Measurements from ENCODE around the gene SYT8. TPM values are rescaled to one million over a fixed set of nuclear protein-coding genes. Genes with fewer than 3 reads are reported as not detected.

Gene SYT8
- total and polyA plus RNA-seq, 2 donors (not counting 1 experiment from before 2014, with no cell fraction given): not detected

GRCh38 chr11:1840780-1841480 is 6.1 kb downstream of the SYT8 start:
- 86% methylated on average over 23 of the region's 37 CpGs for WGBS (ENCODE audit: insufficient coverage)
- ChIA-PET CTCF (interaction anchor here (0.7 to 4.0 kb wide), 11 partner anchors 7 to 311 kb away, joined by 3 to 30 read pairs (median 5); partner anchors contain the start of gene LSP1), POLR2A (interaction anchor here (1.0 to 2.9 kb wide), 4 partner anchors 10 to 41 kb away, joined by 5 to 28 read pairs (median 8); partner anchors contain the start of gene LSP1)
- intact Hi-C loops (cut with micrococcal nuclease): loop anchor here (1.0 to 10.0 kb wide), 2 partner anchors 11 to 76 kb away; partner anchors contain the start of gene CTSD
- Mint-ChIP-seq H3K27me3 (no peaks in the 10 kb centered on the region), H3K27ac (peak overlapping the region; percentile 73), H3K9me3 (ENCODE audit: insufficient read depth) (no peaks in the 10 kb centered on the region), H3K4me1 (peaks cover 56% of the 10 kb centered on the region), H3K4me3 (peak overlapping the region; percentile 64)
- Histone ChIP-seq H4K20me1 (ENCODE audit: control insufficient read depth, insufficient read depth, low read length, poor library complexity, severe bottlenecking) (no peaks in the 10 kb centered on the region), H3K4me1 (ENCODE audit: control insufficient read depth in 2 of 2, insufficient read depth in 2 of 2, low read length in 2 of 2) (peaks cover 65 to 71% of the 10 kb centered on the region in 2 donors), H3K27ac (ENCODE audit: low read length in 2 of 2) (no peak overlapping the region), H2AFZ (ENCODE audit: insufficient read depth, low read depth, low read length, poor library complexity, severe bottlenecking) (no peak overlapping the region), H3K9ac (ENCODE audit: low read length) (peak overlapping the region; percentile 55), H3K79me2 (ENCODE audit: control insufficient read depth, insufficient read depth, low read length) (peaks cover 44% of the 10 kb centered on the region), H3K4me2 (replicated peaks; ENCODE audit: low read depth, low read length, poor library complexity, severe bottlenecking) (peak overlapping the region; percentile 78), H3K36me3 (replicated peaks in 1 of 2; ENCODE audit: control extremely low read depth in 1 of 2, control insufficient read depth in 1 of 2, extremely low read depth in 1 of 2, insufficient read depth in 2 of 2, low read length in 1 of 2) (peaks cover 0 to 4% of the 10 kb centered on the region in 2 experiments), H3K4me3 (ENCODE audit: control extremely low read depth in 1 of 5, extremely low read depth in 1 of 5, insufficient read depth in 1 of 5, low read depth in 2 of 5, low read length in 4 of 5) (peak overlapping the region in 1 of 5 experiments; percentile 50), H3K27me3 (replicated peaks in 1 of 4; ENCODE audit: control extremely low read depth in 1 of 4, control insufficient read depth in 3 of 4, insufficient read depth in 4 of 4, low read length in 3 of 4) (no peaks in the 10 kb centered on the region), H3K9me3 (ENCODE audit: control extremely low read depth in 1 of 3, control insufficient read depth in 2 of 3, insufficient read depth in 1 of 3, low read length in 2 of 3) (no peaks in the 10 kb centered on the region)
- no peak for ATAC-seq (ENCODE audit: low read depth)
- peak; percentile 26 for DNase-seq
- no peak for TF ChIP-seq CTCF (IDR thresholded peaks at IDR 0.05)
- no peak for TF ChIP-seq EZH2 (IDR thresholded peaks at IDR 0.05; ENCODE audit: borderline replicate concordance, insufficient read depth, low read depth, low read length, poor library complexity, severe bottlenecking)

Data from B cell (primary cell).